SK-N-SH treated with all-trans-retinoic acid at 6 μM for 48 hours (cell line): ENCODE data around the gene BCAN.

Source experiments
- ARNTL ChIP-seq: fragments of 450-650 bp; formaldehyde crosslinking; IDR thresholded peaks from 2 replicates; pipeline ENCODE4 v1.5.0; 2020; ENCODE audit warnings: low read depth, mild to moderate bottlenecking, moderate library complexity, borderline replicate concordance
- CSRNP3 ChIP-seq: fragments of 250-450 bp; sonication (Bioruptor Pico); IDR thresholded peaks from 2 replicates; pipeline ENCODE4 v1.5.1; 2021; ENCODE audit warnings: mild to moderate bottlenecking, moderate library complexity
- ESRRG ChIP-seq: fragments of 250-450 bp; sonication (Bioruptor Pico); IDR thresholded peaks from 2 replicates; pipeline ENCODE4 v1.6.1; 2021; ENCODE audit warnings: mild to moderate bottlenecking
- OSR1 ChIP-seq: fragments of 250-450 bp; sonication (Bioruptor Pico); IDR thresholded peaks from 2 replicates; pipeline ENCODE4 v1.8.0; 2022; ENCODE audit warnings: moderate library complexity, mild to moderate bottlenecking, inconsistent platforms
- PATZ1 ChIP-seq: fragments of 250-450 bp; sonication (Bioruptor Pico); IDR thresholded peaks from 2 replicates; pipeline ENCODE4 v1.8.0; 2020; ENCODE audit warnings: mild to moderate bottlenecking, moderate library complexity, borderline replicate concordance
- TOX ChIP-seq: fragments of 250-450 bp; sonication (Bioruptor Pico); IDR thresholded peaks from 2 replicates; pipeline ENCODE4 v1.8.0; 2021; ENCODE audit warnings: mild to moderate bottlenecking, moderate library complexity, borderline replicate concordance
- ZC3H10 ChIP-seq: fragments of 250-450 bp; sonication (Bioruptor Pico); IDR thresholded peaks from 2 replicates; pipeline ENCODE4 v1.5.1; 2021; ENCODE audit warnings: mild to moderate bottlenecking, moderate library complexity
- ZFP3 ChIP-seq: fragments of 250-450 bp; sonication (Bioruptor Pico); IDR thresholded peaks from 2 replicates; pipeline ENCODE4 v1.5.0; 2020; ENCODE audit warnings: mild to moderate bottlenecking, moderate library complexity
- ZFP30 ChIP-seq: fragments of 450-650 bp; formaldehyde crosslinking; IDR thresholded peaks from 2 replicates; pipeline ENCODE4 v1.5.0; 2022; ENCODE audit warnings: mild to moderate bottlenecking, moderate library complexity

DNA sequence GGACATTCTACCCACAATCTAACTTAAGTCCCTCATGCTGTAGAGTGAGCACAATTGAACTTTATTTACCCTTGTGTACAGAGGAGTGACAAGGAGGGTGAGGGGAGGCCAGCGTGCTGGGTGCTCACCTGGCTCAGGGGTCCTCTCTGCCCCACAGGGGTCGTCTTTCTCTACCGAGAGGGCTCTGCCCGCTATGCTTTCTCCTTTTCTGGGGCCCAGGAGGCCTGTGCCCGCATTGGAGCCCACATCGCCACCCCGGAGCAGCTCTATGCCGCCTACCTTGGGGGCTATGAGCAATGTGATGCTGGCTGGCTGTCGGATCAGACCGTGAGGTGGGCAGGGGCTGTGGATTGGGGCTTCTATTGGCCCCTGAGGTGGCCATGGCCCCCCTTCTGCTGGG is 5.4 kb downstream of the BCAN start:
- TF ChIP-seq OSR1 (CRISPR knock-in tag) (no peak), ESRRG (CRISPR knock-in tag) (no peak), ARNTL (CRISPR knock-in tag) (no peak), ZFP3 (no peak), PATZ1 (CRISPR knock-in tag) (no peak), CSRNP3 (CRISPR knock-in tag) (no peak), ZFP30 (CRISPR knock-in tag) (no peak), ZC3H10 (CRISPR knock-in tag) (no peak), TOX (CRISPR knock-in tag) (no peak)
